ENCODE data around the gene SAA1. TPM values are rescaled to one million over a fixed set of nuclear protein-coding genes. Genes with fewer than 3 reads are reported as not detected.

Gene SAA1
- total and polyA plus RNA-seq, 7 experiments from 2014 or later, result not detected

DNA sequence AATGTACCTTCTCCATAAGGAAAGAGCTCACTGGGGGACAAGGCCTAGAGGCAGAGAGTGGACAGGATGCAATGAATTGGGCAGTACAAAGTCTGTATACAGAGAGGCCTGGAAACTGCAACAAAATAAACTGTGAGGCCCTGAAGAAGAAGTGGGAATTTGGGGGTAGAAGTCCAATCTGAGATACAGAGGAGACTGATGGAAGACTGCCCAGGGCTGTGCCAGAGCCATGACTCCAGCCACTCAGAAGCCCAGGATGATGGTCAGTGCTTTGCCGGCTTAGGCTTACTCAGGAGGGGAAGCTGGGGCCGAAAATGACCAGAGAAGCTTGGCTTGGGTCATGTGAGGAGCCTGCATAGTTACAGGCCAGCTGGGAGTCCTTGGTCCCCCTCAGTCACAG is 35.2 kb upstream of the SAA1 start:
- intact Hi-C loops (cut with micrococcal nuclease), result no loop called here
- DNase-seq, result no peak
- Mint-ChIP-seq H3K9me3 (no peaks in the 10 kb centered on the region), H3K27ac (no peak overlapping the region), H3K4me3 (no peak overlapping the region), H3K27me3 (peaks cover 11 to 22% (median 14%) of the 10 kb centered on the region in 5 donors), H3K36me3 (no peaks in the 10 kb centered on the region), H3K4me1 (no peaks in the 10 kb centered on the region)
- Histone ChIP-seq H3K4me1 (ENCODE audit: control insufficient read depth in 2 of 2, insufficient read depth in 2 of 2, low read length in 2 of 2) (no peaks in the 10 kb centered on the region), H3K27ac (ENCODE audit: low read depth, low read length) (no peak overlapping the region), H3K36me3 (ENCODE audit: control insufficient read depth in 2 of 3, insufficient read depth in 3 of 3, low read length in 3 of 3) (no peaks in the 10 kb centered on the region), H3K9me3 (ENCODE audit: control insufficient read depth in 2 of 3, low read length in 3 of 3) (no peaks in the 10 kb centered on the region), H3K4me3 (ENCODE audit: low read length) (no peak overlapping the region), H3K27me3 (ENCODE audit: control insufficient read depth in 2 of 2, insufficient read depth in 2 of 2, low read length in 2 of 2) (no peaks in the 10 kb centered on the region)
- ChIA-PET POLR2A (no interaction called here), CTCF (no interaction called here)
- ATAC-seq, result no peak

DNA sequence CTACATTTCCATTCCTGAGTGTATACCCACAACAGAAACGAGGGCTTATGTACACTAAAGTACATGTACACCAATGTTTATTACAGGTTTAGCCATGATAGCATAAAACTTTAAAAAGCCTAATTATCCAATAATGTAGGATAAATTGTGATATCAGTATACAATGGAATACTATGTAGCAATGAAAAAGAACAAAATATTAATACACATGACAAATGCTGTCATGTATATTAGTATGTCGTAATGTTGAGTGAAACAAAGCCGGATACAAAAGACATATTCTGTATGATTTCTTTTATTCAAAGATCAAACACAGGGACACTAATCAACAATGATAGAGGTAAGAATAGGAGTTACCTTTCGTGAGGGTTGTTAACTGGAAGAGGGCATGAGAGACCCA is 32.2 kb upstream of the SAA1 start:
- H3K36me3 Mint-ChIP-seq, result no peaks in the 10 kb centered on the region
- no peak overlapping the region for H3K27ac Mint-ChIP-seq
- POLR2A ChIA-PET, result no interaction called here
- Histone ChIP-seq H3K4me3 (ENCODE audit: low read length) (no peak overlapping the region), H3K27ac (ENCODE audit: low read depth, low read length) (no peak overlapping the region), H3K27me3 (ENCODE audit: control insufficient read depth in 2 of 2, insufficient read depth in 2 of 2, low read length in 2 of 2) (no peaks in the 10 kb centered on the region), H3K36me3 (ENCODE audit: control insufficient read depth in 2 of 3, insufficient read depth in 3 of 3, low read length in 3 of 3) (no peaks in the 10 kb centered on the region), H3K4me1 (ENCODE audit: control insufficient read depth in 2 of 2, insufficient read depth in 2 of 2, low read length in 2 of 2) (no peaks in the 10 kb centered on the region), H3K9me3 (ENCODE audit: control insufficient read depth in 2 of 3, low read length in 3 of 3) (no peaks in the 10 kb centered on the region)
- peaks cover 16 to 41% (median 29%) of the 10 kb centered on the region in 5 donors for H3K27me3 Mint-ChIP-seq
- peaks cover 0 to 2% (median 0%) of the 10 kb centered on the region in 11 donors for H3K9me3 Mint-ChIP-seq
- no peaks in the 10 kb centered on the region for H3K4me1 Mint-ChIP-seq
- DNase-seq (no peak), ATAC-seq (no peak)
- H3K4me3 Mint-ChIP-seq, result no peak overlapping the region
- intact Hi-C loops (cut with micrococcal nuclease), result no loop called here
- CTCF ChIA-PET, result no interaction called here

- peaks cover 29 to 57% (median 40%) of the 10 kb centered on the region in 5 donors for H3K27me3 Mint-ChIP-seq
- ATAC-seq (no peak), DNase-seq (no peak)
- no peak overlapping the region for H3K27ac Mint-ChIP-seq
- Histone ChIP-seq H3K9me3 (ENCODE audit: control insufficient read depth in 2 of 3, low read length in 3 of 3) (no peaks in the 10 kb centered on the region), H3K4me3 (ENCODE audit: low read length) (no peak overlapping the region), H3K36me3 (ENCODE audit: control insufficient read depth in 2 of 3, insufficient read depth in 3 of 3, low read length in 3 of 3) (no peaks in the 10 kb centered on the region), H3K27me3 (ENCODE audit: control insufficient read depth in 2 of 2, insufficient read depth in 2 of 2, low read length in 2 of 2) (no peaks in the 10 kb centered on the region), H3K4me1 (ENCODE audit: control insufficient read depth in 2 of 2, insufficient read depth in 2 of 2, low read length in 2 of 2) (no peaks in the 10 kb centered on the region), H3K27ac (ENCODE audit: low read depth, low read length) (no peak overlapping the region)
- H3K36me3 Mint-ChIP-seq, result no peaks in the 10 kb centered on the region
- no peak overlapping the region for H3K4me3 Mint-ChIP-seq
- POLR2A ChIA-PET, result no interaction called here
- H3K4me1 Mint-ChIP-seq, result no peaks in the 10 kb centered on the region
- peaks cover 0 to 2% (median 0%) of the 10 kb centered on the region in 11 donors for H3K9me3 Mint-ChIP-seq
- intact Hi-C loops (cut with micrococcal nuclease), result no loop called here
- CTCF ChIA-PET, result no interaction called here
These were observed 30.4 kb upstream of the SAA1 start for GRCh38 chr11:18235394-18236334.

- H3K4me3 ChIP-seq (ENCODE audit: low read length), result no peak within 1 kb of the TSS
- Mint-ChIP-seq H3K36me3 (no peaks in the 10 kb centered on the region), H3K9me3 (peaks cover 0 to 2% (median 0%) of the 10 kb centered on the region in 11 donors), H3K27me3 (peaks cover 31 to 65% (median 44%) of the 10 kb centered on the region in 5 donors), H3K4me1 (no peaks in the 10 kb centered on the region), H3K27ac (no peak within 1 kb of the TSS), H3K4me3 (no peak within 1 kb of the TSS)
- DNase-seq, result no peak
- no peaks in the 10 kb centered on the region for H3K4me1 ChIP-seq (ENCODE audit: control insufficient read depth in 2 of 2, insufficient read depth in 2 of 2, low read length in 2 of 2)
- H3K9me3 ChIP-seq (ENCODE audit: control insufficient read depth in 2 of 3, low read length in 3 of 3), result no peaks in the 10 kb centered on the region
- H3K27ac ChIP-seq (ENCODE audit: low read depth, low read length), result no peak within 1 kb of the TSS
- no peak for ATAC-seq
- POLR2A ChIA-PET, result no interaction called here
- H3K36me3 ChIP-seq (ENCODE audit: control insufficient read depth in 2 of 3, insufficient read depth in 3 of 3, low read length in 3 of 3), result no peaks in the 10 kb centered on the region
- CTCF ChIA-PET, result interaction anchor here (0.6 kb wide), 1 partner anchor 536 kb away, joined by 4 read pairs; no protein-coding TSS in a partner anchor
- intact Hi-C loops (cut with micrococcal nuclease), result no loop called here
- no peaks in the 10 kb centered on the region for H3K27me3 ChIP-seq (ENCODE audit: control insufficient read depth in 2 of 2, insufficient read depth in 2 of 2, low read length in 2 of 2)
These were observed 29.3 kb upstream of the SAA1 start, which contains the start of gene SAA4 for GRCh38 chr11:18236664-18237356. Gene SAA4, minus strand, starts transcription at chr11:18236802. Its CDS starts 876 bp downstream, at chr11:18235926.

- intact Hi-C loops (cut with micrococcal nuclease), result loop anchor here (5.0 to 10.0 kb wide), 2 partner anchors 395 to 493 kb away; partner anchors contain the start of gene SPTY2D1 (in 1 of the 2)
- Mint-ChIP-seq H3K27me3 (peaks cover 20 to 75% (median 35%) of the 10 kb centered on the region in 5 donors), H3K4me1 (peaks cover 0 to 8% (median 0%) of the 10 kb centered on the region in 7 donors), H3K9me3 (peaks cover 0 to 15% (median 5%) of the 10 kb centered on the region in 11 donors), H3K27ac (no peak overlapping the region), H3K4me3 (no peak overlapping the region), H3K36me3 (no peaks in the 10 kb centered on the region)
- Histone ChIP-seq H3K27ac (ENCODE audit: low read depth, low read length) (no peak overlapping the region), H3K36me3 (ENCODE audit: control insufficient read depth in 2 of 3, insufficient read depth in 3 of 3, low read length in 3 of 3) (no peaks in the 10 kb centered on the region), H3K27me3 (ENCODE audit: control insufficient read depth in 2 of 2, insufficient read depth in 2 of 2, low read length in 2 of 2) (no peaks in the 10 kb centered on the region), H3K4me1 (ENCODE audit: control insufficient read depth in 2 of 2, insufficient read depth in 2 of 2, low read length in 2 of 2) (no peaks in the 10 kb centered on the region), H3K4me3 (ENCODE audit: low read length) (no peak overlapping the region), H3K9me3 (ENCODE audit: control insufficient read depth in 2 of 3, low read length in 3 of 3) (no peaks in the 10 kb centered on the region)
- DNase-seq, result no peak
- no peak for ATAC-seq
- ChIA-PET POLR2A (no interaction called here), CTCF (no interaction called here)
These were observed 26.4 kb upstream of the SAA1 start for GRCh38 chr11:18239655-18240054.

DNA sequence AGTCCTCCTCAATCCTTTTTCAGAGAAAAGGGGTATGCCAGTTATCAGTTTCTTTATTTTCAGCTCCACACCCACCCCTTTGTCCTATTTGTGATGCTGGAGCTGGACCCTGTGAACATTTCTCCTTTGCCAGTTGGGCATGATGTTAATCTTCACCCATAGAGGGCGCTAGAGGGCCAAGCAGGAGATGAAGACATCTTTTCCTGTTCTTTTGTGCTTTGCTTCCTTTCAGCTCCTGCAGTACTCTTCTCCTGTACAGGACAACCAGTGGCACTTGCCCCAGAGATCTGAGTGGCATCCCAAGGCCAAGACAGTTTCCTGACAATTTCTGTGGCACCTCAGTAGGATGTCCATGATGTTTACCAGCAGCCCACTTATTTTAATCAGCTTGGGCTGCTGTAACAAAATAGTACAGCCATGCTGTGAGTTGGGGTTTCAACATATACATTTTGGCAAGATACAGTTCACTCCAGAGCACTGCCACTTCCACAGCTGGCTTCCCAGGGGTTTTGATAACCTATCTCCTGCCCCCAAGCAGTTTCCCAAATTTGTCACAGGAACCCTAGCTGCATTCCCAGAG is 22.2 kb upstream of the SAA1 start:
- Histone ChIP-seq H3K4me3 (ENCODE audit: low read length) (no peak overlapping the region), H3K27ac (ENCODE audit: low read depth, low read length) (no peak overlapping the region), H3K4me1 (ENCODE audit: control insufficient read depth in 2 of 2, insufficient read depth in 2 of 2, low read length in 2 of 2) (no peaks in the 10 kb centered on the region), H3K9me3 (ENCODE audit: control insufficient read depth in 2 of 3, low read length in 3 of 3) (no peaks in the 10 kb centered on the region), H3K36me3 (ENCODE audit: control insufficient read depth in 2 of 3, insufficient read depth in 3 of 3, low read length in 3 of 3) (no peaks in the 10 kb centered on the region), H3K27me3 (ENCODE audit: control insufficient read depth in 2 of 2, insufficient read depth in 2 of 2, low read length in 2 of 2) (no peaks in the 10 kb centered on the region)
- H3K36me3 Mint-ChIP-seq, result no peaks in the 10 kb centered on the region
- DNase-seq (peak in 8 of 9 donors; percentile 15 to 63 (median 50)), ATAC-seq (peak; percentile 80)
- ChIA-PET CTCF (interaction anchor here (0.7 to 1.5 kb wide), 6 partner anchors 18 to 521 kb away, joined by 3 to 4 read pairs (median 3); no protein-coding TSS in a partner anchor), POLR2A (no interaction called here)
- no peak overlapping the region for H3K4me3 Mint-ChIP-seq
- no peak overlapping the region for H3K27ac Mint-ChIP-seq
- intact Hi-C loops (cut with micrococcal nuclease), result loop anchor here (1.0 to 10.0 kb wide), 6 partner anchors 78 to 520 kb away; partner anchors contain the start of genes GTF2H1 (in 1 of the 2), HPS5 (in 1 of the 2), LDHA (in 1 of the 2) and SPTY2D1 (in 1 of the 2)
- peaks cover 0 to 15% (median 5%) of the 10 kb centered on the region in 11 donors for H3K9me3 Mint-ChIP-seq
- H3K4me1 Mint-ChIP-seq, result peaks cover 0 to 32% (median 0%) of the 10 kb centered on the region in 7 donors
- peaks cover 6 to 37% (median 16%) of the 10 kb centered on the region in 5 donors for H3K27me3 Mint-ChIP-seq
